Testis (tissue), 2 donors: ENCODE data around the gene CD96.

Experiments used
- POLR2A ChIP-seq: fragments of 450-650 bp; IDR thresholded peaks from one replicate; pipeline ENCODE4 v1.6.1; 2017; ENCODE audit warnings: antibody characterized with exemption, mild to moderate bottlenecking, moderate library complexity
- TF ChIP-seq, protein P1 (sequence below), 3 experiments: fragments of 450-650 bp in 2 of 3; fragments of 200-600 bp in 1 of 3; sonication (generic) in 1 of 3; IDR thresholded peaks; one replicate each; pipeline ENCODE4 v1.5.1; 2016 to 2019; ENCODE audit warnings: antibody characterized with exemption in 3 of 3, mild to moderate bottlenecking in 2 of 3, moderate library complexity in 1 of 3

- no peak for TF ChIP-seq POLR2A
- TF ChIP-seq, protein P1, sequence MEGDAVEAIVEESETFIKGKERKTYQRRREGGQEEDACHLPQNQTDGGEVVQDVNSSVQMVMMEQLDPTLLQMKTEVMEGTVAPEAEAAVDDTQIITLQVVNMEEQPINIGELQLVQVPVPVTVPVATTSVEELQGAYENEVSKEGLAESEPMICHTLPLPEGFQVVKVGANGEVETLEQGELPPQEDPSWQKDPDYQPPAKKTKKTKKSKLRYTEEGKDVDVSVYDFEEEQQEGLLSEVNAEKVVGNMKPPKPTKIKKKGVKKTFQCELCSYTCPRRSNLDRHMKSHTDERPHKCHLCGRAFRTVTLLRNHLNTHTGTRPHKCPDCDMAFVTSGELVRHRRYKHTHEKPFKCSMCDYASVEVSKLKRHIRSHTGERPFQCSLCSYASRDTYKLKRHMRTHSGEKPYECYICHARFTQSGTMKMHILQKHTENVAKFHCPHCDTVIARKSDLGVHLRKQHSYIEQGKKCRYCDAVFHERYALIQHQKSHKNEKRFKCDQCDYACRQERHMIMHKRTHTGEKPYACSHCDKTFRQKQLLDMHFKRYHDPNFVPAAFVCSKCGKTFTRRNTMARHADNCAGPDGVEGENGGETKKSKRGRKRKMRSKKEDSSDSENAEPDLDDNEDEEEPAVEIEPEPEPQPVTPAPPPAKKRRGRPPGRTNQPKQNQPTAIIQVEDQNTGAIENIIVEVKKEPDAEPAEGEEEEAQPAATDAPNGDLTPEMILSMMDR (IDR thresholded peaks at IDR 0.05) = no peak
These were observed 142.6 kb downstream of the CD96 start for GRCh38 chr3:111684640-111685039.
